C4-2B (cell line): ENCODE data around the gene HYAL1.

ENCODE experiments used
- CTCF ChIP-seq: fragments of 450-650 bp; conservative IDR thresholded peaks from 2 replicates; pipeline ENCODE4 v1.5.1; 2017; ENCODE audit warnings: mild to moderate bottlenecking
- ZFX ChIP-seq: fragments of 450-650 bp; IDR thresholded peaks from 2 replicates; pipeline ENCODE4 v1.6.1; 2017

DNA sequence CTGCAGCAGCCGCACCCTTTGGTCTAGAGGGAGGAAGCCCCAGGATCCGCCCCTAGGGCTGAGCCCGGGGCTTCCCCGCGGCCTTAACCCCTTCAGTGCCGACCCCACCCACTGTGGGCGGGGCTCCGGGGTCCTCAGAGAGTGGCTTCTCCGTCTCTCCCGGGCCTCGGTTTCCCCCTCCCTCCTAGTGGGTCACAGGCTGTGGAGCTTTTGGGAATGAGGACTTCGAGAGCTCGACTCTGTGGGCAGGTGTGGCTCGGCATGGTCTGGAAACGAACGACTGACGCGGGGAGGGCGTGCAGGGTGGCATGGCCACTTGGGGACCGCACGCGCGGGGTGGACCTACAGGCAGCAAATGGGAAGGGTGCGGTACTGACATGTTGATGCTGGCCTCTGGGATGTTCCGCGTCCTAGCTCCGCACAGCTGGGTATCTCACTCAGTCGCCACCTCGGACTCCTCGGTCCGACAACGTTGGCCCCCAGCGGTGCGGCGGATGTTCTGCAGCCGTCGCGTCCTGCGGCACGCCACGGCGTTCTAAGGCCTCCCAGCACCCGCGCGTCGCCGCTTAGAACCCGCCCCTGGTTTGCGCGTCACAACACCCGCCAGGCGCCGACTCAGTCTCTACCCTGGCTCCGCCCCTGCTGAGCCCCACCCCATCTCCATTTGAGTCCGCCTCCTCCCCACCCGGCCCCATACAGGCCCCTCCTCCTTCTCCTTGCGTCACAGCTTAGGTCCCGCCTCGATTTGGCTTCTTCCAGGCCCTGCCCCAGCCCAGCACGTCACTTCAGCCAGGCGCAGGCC lies 4.3 kb downstream of the HYAL1 start, which contains the start of the genes HYAL3 and NAA80:
- no peak; the same call in 1 of the 2 replicates for TF ChIP-seq CTCF
- TF ChIP-seq ZFX, result no peak
